OCI-LY7 (cell line): Measurements from ENCODE around the gene RPL29.
"Not testable (repeated sequence)": the region's sequence is repeated elsewhere in the genome, so short reads cannot be mapped to it uniquely, and the experiment has no call there.

Experiments
- EZH2phosphoT487 ChIP-seq: fragments of 200-600 bp; sonication (generic); IDR thresholded peaks from 2 replicates; pipeline ENCODE4 v1.6.1; 2018; ENCODE audit warnings: low read depth, borderline replicate concordance, mild to moderate bottlenecking, mixed run types, antibody characterized with exemption, low read length, moderate library complexity, mixed read lengths
- TF ChIP-seq, protein P1 (sequence below): fragments of 200-600 bp; sonication (generic); conservative IDR thresholded peaks from 2 replicates; pipeline ENCODE4 v1.5.1; 2014; ENCODE audit warnings: mild to moderate bottlenecking, antibody characterized with exemption, low read length, moderate library complexity, mixed read lengths

DNA sequence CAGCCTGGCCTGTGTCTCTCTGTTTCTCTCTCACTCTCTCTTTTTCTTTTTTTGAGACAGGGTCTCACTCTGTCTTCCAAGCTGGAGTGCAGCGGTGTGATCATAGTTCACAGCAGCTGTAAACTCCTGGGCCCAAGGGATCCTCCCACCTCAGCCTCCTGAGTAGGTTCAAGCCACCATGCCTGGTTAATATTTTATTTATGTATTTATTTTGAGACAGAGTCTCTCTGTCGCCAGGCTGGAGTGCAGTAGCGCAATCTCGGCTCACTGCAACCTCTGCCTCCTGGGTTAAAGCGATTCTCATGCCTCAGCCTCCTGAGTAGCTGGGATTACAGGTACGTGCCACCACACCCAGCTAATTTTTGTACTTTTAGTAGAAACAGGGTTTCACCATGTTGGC lies 38.1 kb upstream of the RPL29 start:
- TF ChIP-seq, protein P1, sequence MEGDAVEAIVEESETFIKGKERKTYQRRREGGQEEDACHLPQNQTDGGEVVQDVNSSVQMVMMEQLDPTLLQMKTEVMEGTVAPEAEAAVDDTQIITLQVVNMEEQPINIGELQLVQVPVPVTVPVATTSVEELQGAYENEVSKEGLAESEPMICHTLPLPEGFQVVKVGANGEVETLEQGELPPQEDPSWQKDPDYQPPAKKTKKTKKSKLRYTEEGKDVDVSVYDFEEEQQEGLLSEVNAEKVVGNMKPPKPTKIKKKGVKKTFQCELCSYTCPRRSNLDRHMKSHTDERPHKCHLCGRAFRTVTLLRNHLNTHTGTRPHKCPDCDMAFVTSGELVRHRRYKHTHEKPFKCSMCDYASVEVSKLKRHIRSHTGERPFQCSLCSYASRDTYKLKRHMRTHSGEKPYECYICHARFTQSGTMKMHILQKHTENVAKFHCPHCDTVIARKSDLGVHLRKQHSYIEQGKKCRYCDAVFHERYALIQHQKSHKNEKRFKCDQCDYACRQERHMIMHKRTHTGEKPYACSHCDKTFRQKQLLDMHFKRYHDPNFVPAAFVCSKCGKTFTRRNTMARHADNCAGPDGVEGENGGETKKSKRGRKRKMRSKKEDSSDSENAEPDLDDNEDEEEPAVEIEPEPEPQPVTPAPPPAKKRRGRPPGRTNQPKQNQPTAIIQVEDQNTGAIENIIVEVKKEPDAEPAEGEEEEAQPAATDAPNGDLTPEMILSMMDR: not testable (repeated sequence)
- TF ChIP-seq EZH2phosphoT487: not testable (repeated sequence)
